GM18519 (cell line): ENCODE data around the gene NLRP8.
"Not testable (repeated sequence)": the region's sequence is repeated elsewhere in the genome, so short reads cannot be mapped to it uniquely, and the experiment has no call there.

Source experiments
- ATAC-seq: cut with Tn5 transposase; IDR thresholded peaks from one replicate; pipeline ENCODE4 v1.9.1; 2021; ENCODE audit warnings: mild to moderate bottlenecking, moderate library complexity; ENCODE audit not compliant: unreplicated experiment, low FRiP score

Gene NLRP8

DNA sequence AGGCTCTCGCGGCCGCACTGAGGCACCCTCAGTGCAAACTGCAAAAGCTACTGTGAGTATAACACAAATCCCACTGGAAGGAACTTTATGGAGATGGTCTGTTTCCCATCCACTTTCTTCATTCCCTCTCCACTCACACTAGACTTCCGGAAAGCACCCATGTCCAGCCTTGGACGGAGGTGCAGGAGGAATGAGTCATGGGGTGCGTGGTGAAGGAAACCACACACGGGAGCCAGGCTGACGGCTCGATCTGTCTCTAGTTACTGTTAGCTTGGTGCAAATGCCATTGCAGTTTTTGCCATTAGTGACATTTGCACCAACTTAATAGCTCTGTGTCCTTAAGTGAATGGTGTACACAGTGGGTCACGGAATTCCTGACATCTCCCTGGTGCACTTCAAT, 14.6 kb downstream of the NLRP8 start:
- no peak for ATAC-seq

GRCh38 chr19:55973982-55974381, 26.4 kb downstream of the NLRP8 start:
- ATAC-seq, result no peak

DNA sequence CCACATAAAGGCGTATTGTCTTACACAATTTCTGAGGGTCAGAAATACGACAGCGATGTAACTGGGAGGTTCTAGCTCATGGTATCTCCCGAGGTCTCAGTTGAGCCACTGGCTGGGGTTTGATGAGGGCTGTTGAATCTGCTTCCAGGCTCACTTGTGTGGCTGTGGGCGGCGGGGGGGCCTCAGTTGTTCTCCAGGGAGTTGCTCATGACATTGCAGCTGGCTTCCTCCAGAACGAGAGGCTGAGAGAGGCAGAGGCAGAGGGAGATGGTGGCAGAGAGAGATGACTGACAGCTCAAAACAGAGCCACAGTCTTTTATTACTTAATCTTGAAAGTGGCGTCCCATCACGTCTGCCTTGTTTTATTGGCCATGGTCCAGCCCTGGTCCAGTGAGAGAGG, 32.8 kb downstream of the NLRP8 start:
- no peak for ATAC-seq

DNA sequence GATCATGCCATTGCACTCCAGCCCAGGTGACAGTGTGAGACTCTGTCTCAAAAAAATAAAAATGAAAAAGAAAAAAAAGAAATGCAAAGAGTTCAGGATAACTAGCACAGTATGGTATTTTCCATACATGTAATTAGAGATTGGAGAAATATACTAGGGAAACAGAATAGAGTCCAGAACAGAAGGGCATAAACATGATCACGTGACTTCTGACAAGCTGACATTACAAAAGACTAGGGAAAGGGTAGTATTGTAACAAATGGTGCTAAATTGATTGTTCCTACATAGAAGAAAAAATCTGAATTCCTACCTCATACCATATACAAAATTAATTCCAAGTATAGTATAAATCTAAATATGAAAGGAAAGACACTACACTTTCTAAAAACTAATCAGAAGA, 37.6 kb downstream of the NLRP8 start:
- ATAC-seq, result no peak

- ATAC-seq, result no peak
Observed at GRCh38 chr19:55986487-55986886, 38.9 kb downstream of the NLRP8 start, which contains the start of gene NLRP5. Gene NLRP5, plus strand, starts transcription at chr19:55986775.

DNA sequence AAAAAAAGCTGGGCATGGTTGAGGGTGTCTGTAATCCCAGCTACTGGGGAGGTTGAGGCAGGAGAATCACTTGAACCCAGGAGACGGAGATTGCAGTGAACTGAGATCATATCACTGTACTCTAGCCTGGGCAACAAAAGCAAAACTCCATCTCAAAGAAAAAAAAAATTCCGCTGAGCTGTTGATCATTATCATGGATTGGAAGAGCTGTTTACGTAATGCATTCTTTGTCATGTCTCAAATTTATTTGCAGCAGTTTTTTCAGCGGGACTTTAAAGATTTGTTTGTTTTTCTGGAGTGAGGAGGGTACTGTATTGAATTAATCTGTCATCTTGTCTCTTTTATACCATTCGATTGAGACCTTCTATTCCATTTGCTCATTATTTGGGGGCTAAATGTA, 43.2 kb downstream of the NLRP8 start:
- no peak for ATAC-seq

GRCh38 chr19:55993492-55993891, 45.9 kb downstream of the NLRP8 start:
- ATAC-seq, result no peak

DNA sequence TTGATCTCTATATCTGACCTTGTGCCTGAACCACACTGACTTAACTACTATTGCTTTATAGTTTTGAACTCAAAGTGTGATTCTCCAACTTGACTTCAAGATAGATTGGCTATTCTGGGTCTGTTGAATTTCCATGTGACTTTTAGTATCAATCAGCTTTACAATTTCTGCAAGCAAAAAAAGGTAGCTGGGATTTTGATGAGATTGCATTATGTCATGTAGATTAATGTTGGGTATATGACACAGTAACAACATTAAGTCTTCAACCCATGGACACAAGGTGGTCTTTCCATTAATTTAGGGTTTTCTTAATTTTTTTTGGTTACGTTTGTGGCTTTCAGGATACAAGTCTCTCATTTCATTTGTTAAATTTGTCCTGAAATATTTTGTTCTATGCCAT, 67.1 kb downstream of the NLRP8 start:
- no peak for ATAC-seq

GRCh38 chr19:56015756-56016155, 68.1 kb downstream of the NLRP8 start:
- no peak for ATAC-seq

DNA sequence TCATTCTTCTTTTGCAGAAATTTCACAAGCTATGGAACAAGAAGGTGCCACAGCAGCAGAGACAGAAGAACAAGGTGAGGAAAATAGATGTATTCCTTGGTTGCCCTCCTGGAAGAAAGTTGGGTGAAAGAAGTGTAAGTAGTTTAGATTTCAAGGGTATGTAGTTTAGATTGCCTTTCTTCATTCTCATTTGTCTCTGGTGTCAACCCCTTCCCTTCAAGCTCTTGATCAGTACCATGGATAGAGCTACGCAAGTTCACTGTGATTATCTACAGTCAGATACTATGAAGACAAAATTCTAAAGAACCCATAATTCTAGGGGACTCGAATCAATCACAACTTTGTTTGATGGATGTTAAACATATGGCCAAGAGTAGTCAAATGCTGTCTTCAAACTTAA, 71.7 kb downstream of the NLRP8 start:
- not testable (repeated sequence) for ATAC-seq

- not testable (repeated sequence) for ATAC-seq
Observed at GRCh38 chr19:56020355-56020975, 72.8 kb downstream of the NLRP8 start.

- no peak for ATAC-seq
Observed at GRCh38 chr19:56026769-56027168, 79.1 kb downstream of the NLRP8 start.
